Hematopoietic multipotent progenitor cell treated with erythropoietin and hydrocortisone succinate and interleukin-3 and kit ligand, for 4 days (in vitro differentiated cells): ENCODE data around the gene MTURN.
"Not testable (repeated sequence)": the region's sequence is repeated elsewhere in the genome, so short reads cannot be mapped to it uniquely, and the experiment has no call there.

Experiments
- DNase-seq: peaks from one replicate; pipeline ENCODE4 v3.0.0-alpha.2; 2015

The MTURN gene

GRCh38 chr7:30134611-30135300 is at the start of gene MTURN:
TSS of gene MTURN (plus strand) at chr7:30134986. CDS start at chr7:30135137, 151 bp downstream.
- DNase-seq: peak; percentile 93

DNA sequence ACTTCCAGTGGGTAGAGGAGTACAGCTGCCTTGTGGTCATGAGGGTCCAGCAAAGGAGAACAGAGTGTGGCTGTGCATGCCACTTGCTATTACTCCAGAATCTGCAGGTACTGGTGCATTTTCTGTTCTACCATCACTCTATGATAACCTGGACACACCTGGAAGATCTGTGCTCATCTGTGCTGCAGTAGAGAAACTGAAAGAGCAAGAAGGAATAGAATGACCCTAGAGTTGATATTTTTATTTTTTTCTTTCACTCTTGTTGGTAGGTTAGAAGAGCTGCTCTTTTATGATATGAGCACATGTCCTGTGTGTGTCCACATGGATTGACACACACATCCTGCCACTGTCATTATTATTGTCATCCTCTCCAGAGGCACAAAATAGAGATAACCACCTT is 48.3 kb upstream of the MTURN start:
- DNase-seq: no peak

DNA sequence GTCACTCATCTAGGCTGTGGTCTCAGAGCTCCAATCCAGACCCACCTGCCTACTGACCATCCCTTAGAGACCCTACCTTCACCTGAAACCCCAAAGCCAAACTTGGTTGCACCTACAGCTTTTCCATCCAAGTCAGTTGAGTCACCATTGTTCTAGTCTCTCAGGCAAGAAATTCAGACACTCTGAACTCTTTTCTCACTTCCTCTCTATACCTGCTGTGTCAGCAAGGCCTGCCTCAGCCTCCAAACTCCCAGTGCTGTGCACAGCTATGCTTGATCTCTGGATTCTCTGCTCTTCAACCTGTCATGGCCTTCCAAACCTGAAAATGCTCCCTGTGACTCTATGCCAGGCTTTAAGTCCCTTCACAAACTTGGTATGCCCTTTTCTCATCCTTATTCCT is 47.4 kb upstream of the MTURN start:
- no peak for DNase-seq

DNA sequence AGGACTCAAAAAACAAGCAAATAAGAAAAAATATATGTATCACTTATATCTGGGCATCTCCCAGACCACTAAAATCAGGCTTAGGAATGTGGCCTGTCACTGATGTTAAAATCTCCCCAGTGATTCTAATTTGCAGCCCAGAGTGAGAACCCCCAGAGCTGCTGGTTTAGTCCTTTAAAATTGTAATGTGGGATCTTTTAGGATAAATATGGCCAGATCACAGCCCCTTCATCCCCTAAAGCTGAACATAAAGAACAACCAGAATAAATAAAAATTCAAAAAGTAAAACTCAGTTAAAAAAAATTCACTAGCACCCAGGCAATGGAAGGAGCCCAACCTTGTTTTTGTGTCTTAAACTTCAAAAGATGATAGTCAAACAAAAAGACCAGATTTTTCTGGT is 46.4 kb upstream of the MTURN start:
- DNase-seq: no peak

GRCh38 chr7:30090111-30090510 is 44.7 kb upstream of the MTURN start:
- DNase-seq: no peak

- DNase-seq: no peak
These were observed 43.3 kb upstream of the MTURN start for GRCh38 chr7:30091491-30091912.

DNA sequence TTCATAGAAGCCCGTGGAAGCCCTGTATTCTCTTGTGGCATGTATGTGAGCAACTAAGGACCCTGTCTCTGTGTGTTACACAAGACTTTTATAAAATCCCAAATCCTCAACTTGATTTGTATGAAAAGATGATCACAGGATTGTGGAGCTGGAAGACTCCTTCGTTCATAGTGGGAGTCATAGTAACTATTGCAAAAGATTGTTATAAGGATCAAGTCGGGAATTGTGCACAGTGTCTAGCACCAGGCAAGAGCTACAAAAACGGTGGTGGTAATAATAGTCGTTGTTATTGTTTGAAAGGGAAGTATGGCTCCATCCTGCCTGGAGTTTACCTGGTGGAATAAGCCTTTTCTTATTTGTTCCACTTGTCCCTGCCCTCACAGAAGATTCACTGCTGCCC is 42.8 kb upstream of the MTURN start:
- no peak for DNase-seq

GRCh38 chr7:30093420-30093952 is 41.3 kb upstream of the MTURN start:
- no peak for DNase-seq

DNA sequence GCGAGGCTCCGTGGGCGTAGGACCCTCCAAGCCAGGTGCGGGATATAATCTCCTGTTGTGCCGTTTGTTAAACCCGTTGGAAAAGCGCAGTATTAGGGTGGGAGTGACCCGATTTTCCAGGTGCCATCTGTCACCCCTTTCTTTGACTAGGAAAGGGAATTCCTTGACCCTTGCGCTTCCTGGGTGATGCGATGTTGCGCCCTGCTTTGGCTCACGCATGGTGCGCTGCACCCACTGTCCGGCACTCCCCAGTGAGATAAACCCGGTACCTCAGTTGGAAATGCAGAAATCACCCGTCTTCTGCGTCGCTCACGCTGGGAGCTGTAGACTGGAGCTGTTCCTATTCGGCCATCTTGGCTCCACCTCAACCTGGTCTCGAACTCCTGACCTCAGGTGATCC is 36.2 kb upstream of the MTURN start:
- DNase-seq: not testable (repeated sequence)

DNA sequence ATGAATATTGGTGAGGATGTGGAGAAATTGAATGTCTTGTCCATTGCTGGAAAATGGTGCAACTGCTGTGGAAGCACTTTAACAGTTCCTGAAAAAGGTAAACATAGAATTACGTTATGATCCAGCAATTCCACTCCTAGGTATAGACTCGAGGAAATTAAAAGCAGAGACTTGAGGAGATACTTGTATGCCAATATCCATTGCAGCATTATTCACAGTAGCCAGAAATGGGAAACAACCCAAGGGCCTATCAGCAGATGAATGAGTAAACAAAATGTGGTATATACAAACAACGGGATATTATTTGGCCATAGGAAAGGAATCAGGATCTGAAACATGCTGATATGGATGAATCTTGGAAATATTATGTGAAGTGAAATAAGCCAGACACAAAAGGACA is 32.5 kb upstream of the MTURN start:
- DNase-seq: no peak

- peak; percentile 26 for DNase-seq
These were observed 30.6 kb upstream of the MTURN start for GRCh38 chr7:30104157-30104556.

DNA sequence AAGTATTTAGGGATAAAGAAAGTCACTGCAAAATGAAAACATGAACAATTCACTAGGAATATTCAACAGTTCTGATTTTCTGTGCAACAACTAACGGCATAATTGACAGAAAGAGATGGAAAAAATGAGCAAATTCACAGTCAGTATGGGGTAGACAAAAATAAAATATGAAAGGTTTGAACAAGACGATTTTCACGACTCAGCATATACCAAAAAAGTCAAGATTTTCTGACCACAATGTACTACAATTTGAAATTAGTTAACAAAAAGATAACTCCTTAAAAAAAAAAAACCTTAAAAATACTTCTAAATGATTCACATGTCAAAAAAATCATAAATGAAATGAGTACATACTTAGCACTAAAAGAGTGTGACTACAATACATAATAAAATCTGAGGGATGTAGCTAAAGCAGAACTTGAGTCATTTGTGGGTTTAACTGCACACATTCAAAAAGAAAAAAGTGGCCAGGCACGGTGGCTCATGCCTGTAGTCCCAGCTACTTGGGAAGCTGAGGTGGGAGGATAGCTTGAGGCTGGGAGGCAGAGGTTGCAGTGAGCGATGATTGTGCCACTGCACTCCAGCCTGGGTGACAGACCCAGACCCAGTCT is 22.6 kb upstream of the MTURN start:
- no peak for DNase-seq

- DNase-seq: no peak
These were observed 21.6 kb upstream of the MTURN start for GRCh38 chr7:30113144-30113543.

GRCh38 chr7:30114536-30115238 is 20.1 kb upstream of the MTURN start:
- DNase-seq: peak; percentile 37

DNA sequence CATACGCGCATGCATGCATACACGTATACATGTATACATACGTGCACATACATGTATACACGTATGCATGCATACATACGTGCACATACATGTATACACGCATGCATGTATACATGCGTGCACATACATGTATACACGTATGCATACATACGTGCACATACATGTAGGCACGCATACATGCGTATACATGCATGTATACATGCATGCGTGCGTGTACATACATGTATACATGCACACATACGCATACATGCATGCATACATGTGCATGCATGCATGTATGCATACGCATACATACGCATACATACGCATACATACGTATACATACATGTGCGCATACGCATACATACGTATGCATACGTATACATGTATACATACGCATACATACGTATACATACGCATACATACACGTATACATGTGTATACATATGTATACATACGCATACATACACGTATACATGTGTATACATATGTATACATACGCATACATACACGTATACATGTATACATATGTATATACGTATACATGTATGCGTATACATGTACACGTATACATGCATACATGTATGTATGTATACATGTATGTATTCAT is 19.0 kb upstream of the MTURN start:
- DNase-seq: no peak

DNA sequence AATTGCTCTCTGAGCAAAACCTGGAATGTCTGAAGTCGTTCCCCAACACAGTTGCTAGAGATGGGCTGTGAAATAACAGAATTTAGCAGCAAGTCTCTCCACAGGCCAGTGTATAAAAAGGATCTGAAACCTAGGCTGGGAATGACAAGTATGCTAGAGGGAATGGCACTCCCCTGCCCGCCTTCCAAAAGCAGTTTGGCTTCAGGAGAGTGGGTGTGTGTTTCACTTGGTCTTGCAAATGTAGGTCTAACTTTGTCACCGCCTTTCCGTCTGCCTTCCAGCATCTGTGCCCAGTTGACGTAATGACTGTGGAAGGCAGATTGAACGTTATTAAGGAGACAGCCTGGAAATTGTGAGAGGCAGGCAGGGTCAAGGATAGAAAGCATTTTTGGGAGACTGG is 18.0 kb upstream of the MTURN start:
- no peak for DNase-seq

GRCh38 chr7:30117896-30118295 is 16.9 kb upstream of the MTURN start:
- no peak for DNase-seq

GRCh38 chr7:30119890-30120577 is 14.8 kb upstream of the MTURN start:
- DNase-seq: no peak

DNA sequence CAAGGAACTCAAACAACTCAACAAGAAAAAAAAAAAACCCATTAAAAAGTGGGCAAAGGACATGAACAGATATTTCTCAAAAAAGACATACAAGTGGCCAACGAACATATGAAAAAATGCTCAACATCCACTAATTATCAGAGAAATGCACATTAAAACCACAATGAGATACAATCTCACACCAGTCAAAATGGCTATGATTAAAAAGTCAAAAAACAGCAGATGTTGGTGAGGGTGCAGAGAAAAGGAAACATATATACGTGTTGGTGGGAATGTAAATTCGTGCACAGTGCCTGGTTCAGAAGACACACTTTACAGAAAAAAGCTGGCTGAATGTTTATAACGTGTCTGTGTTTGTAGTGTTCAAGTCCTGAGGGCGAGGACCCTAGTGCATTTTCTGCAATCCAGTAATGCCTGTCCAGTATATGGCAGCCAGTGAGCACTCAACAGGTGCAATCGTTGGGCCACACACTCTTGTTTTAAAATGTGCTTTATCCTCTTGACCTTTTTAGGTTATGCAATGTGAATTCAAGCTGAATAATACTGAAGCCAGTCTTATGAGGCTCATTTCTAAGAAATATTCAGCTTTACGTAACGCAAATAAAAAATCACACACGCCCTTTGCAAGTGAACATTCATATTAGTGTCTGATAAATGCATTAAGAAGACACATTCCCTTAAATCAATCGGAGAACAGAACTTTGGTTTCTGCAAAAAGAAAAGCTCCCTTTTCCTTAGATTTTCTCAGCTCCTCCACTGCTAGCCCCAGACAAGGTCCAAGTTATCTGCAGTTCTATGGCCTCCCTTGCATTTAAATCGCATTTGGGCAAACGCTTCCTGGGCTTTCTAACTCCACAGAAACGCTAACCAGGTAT is 813 bp upstream of the MTURN start:
- peak; percentile 83 for DNase-seq

DNA sequence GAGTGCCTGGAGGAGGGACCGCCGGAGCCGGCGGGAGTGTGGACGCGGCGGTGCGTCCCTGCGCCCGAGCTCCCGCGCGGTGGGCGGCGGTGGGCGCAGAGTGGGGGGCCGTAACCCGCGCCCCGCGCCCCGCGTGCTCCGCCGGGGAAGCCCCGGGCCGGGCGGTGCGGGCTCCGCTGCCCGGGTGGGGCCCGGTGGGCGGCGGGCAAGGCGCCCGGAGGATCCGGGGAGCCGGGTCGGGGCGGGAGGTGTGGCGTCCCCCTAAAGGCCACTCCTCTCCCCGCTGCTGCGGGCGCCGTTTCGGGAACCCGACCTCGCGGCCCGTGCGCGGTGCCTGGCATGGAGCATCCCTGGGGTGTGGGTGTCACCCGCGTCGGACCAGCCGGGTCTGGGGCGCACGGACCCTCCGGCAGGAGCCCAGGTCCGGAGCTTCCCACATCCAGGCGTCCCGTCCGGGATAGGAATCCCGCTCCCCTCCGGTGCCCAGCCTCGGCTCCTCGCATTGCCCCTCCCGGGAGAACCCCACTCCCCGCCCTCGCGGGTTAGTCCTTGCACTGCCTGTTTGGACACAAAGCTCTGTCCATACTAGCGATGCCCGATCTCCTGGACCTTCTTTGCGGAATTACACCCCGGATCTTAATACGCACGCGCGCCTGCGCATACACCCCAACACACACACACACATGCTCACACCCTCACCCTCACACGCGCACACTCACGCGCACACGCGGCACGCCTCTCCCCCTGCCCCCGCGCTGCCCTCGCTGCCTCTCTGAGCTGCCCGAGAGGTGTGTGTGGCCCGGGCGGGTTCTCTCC is 723 bp downstream of the MTURN start:
- DNase-seq: peak; percentile 87
